GM23338 (cell line): ENCODE data around the gene SYT9. TPM values are rescaled to one million over a fixed set of nuclear protein-coding genes. Genes with fewer than 3 reads are reported as not detected.

Experiments
- ATAC-seq: fragments of 200-7000 bp; cut with Tn5 transposase; 3 replicates; pipeline ENCODE4 v1.9.1; 2020
- DNase-seq: peaks from one replicate; pipeline ENCODE4 v3.0.0-alpha.2; 2015; ENCODE audit warnings: low spot score
- H2AFZ ChIP-seq: fragments of 200-600 bp; sonication (generic); 2 replicates; pipeline ENCODE4 v1.8.0; 2016; ENCODE audit warnings: antibody characterized with exemption, mild to moderate bottlenecking, moderate library complexity
- H3F3A ChIP-seq: fragments of 200-600 bp; sonication (generic); replicated peaks from 2 replicates; pipeline ENCODE4 v1.8.0; 2017; ENCODE audit warnings: antibody characterized with exemption, mixed run types, low read depth
- H3K27ac ChIP-seq: fragments of 200-600 bp; sonication (generic); 2 replicates; pipeline ENCODE4 v1.6.1; 2016; ENCODE audit warnings: low read depth
- H3K27me3 ChIP-seq: fragments of 200-600 bp; sonication (generic); 2 replicates; pipeline ENCODE4 v1.8.0; 2016; ENCODE audit warnings: mild to moderate bottlenecking, mixed run types, moderate library complexity; ENCODE audit not compliant: insufficient read depth
- H3K36me3 ChIP-seq: fragments of 200-600 bp; sonication (generic); 2 replicates; pipeline ENCODE4 v1.8.0; 2016; ENCODE audit warnings: mild to moderate bottlenecking; ENCODE audit not compliant: insufficient read depth
- H3K4me1 ChIP-seq: fragments of 200-600 bp; sonication (generic); 2 replicates; pipeline ENCODE4 v1.8.0; 2016; ENCODE audit warnings: mild to moderate bottlenecking, moderate library complexity; ENCODE audit not compliant: insufficient read depth
- H3K4me2 ChIP-seq: fragments of 200-600 bp; sonication (generic); 2 replicates; pipeline ENCODE4 v1.7.1; 2017; ENCODE audit warnings: mixed run types
- H3K4me3 ChIP-seq: fragments of 200-600 bp; sonication (generic); 2 replicates; pipeline ENCODE4 v1.6.1; 2016; ENCODE audit warnings: mixed run types
- H3K79me2 ChIP-seq: fragments of 200-600 bp; sonication (generic); replicated peaks from 2 replicates; pipeline ENCODE4 v1.8.0; 2017; ENCODE audit warnings: mild to moderate bottlenecking; ENCODE audit not compliant: insufficient read depth
- H3K9me2 ChIP-seq: fragments of 200-600 bp; sonication (generic); 2 replicates; pipeline ENCODE4 v1.8.0; 2017; ENCODE audit not compliant: insufficient read depth
- H4K20me1 ChIP-seq: fragments of 200-600 bp; sonication (generic); replicated peaks from 2 replicates; pipeline ENCODE4 v1.8.0; 2017; ENCODE audit warnings: mild to moderate bottlenecking; ENCODE audit not compliant: insufficient read depth
- H3K27ac Mint-ChIP-seq: 2 replicates; pipeline ENCODE4 v1.8.0; 2020; ENCODE audit warnings: inconsistent platforms, mild to moderate bottlenecking, moderate library complexity, mixed read lengths
- H3K27me3 Mint-ChIP-seq: 3 replicates; pipeline ENCODE4 v1.8.0; 2022; ENCODE audit warnings: low read depth, mild to moderate bottlenecking, moderate library complexity, mixed read lengths, inconsistent platforms; ENCODE audit not compliant: insufficient read depth, poor library complexity
- H3K36me3 Mint-ChIP-seq: 3 replicates; pipeline ENCODE4 v1.8.0; 2021; ENCODE audit warnings: low read depth, mild to moderate bottlenecking, inconsistent platforms, moderate library complexity, mixed read lengths
- H3K4me1 Mint-ChIP-seq: 3 replicates; pipeline ENCODE4 v1.8.0; 2020; ENCODE audit warnings: mild to moderate bottlenecking, inconsistent platforms, mixed read lengths
- H3K4me3 Mint-ChIP-seq: 3 replicates; pipeline ENCODE4 v1.8.0; 2021; ENCODE audit warnings: moderate library complexity, mild to moderate bottlenecking, inconsistent platforms, mixed read lengths
- H3K9me3 Mint-ChIP-seq: 3 replicates; pipeline ENCODE4 v1.8.0; 2020; ENCODE audit warnings: moderate library complexity, mild to moderate bottlenecking, inconsistent platforms, mixed read lengths
- CREB1 ChIP-seq: fragments of 250-450 bp; sonication (Bioruptor Pico); IDR thresholded peaks from 2 replicates; pipeline ENCODE4 v1.5.0; 2020; ENCODE audit warnings: low read depth, mild to moderate bottlenecking, moderate library complexity
- CTCF ChIP-seq, 2 experiments: fragments of 200-600 bp in 1 of 2; sonication (generic) in 1 of 2; conservative IDR thresholded peaks; 2 replicates each; pipeline versions ENCODE4 v1.5.1 to v1.6.1; 2016 to 2017; ENCODE audit warnings: antibody characterized with exemption in 2 of 2, low read depth in 2 of 2, mild to moderate bottlenecking in 2 of 2, moderate library complexity in 1 of 2
- EZH2 ChIP-seq: fragments of 200-600 bp; sonication (generic); IDR thresholded peaks from one replicate; pipeline ENCODE4 v1.8.0; 2017; ENCODE audit warnings: antibody characterized with exemption, mild to moderate bottlenecking, low read depth; ENCODE audit not compliant: unreplicated experiment
- EZH2phosphoT487 ChIP-seq: fragments of 200-600 bp; sonication (generic); IDR thresholded peaks from one replicate; pipeline ENCODE4 v1.8.1; 2018; ENCODE audit warnings: antibody characterized with exemption; ENCODE audit not compliant: unreplicated experiment
- JUNB ChIP-seq: IDR thresholded peaks from one replicate; pipeline ENCODE4 v1.6.1; 2016; ENCODE audit warnings: antibody characterized with exemption; ENCODE audit not compliant: unreplicated experiment
- NANOG ChIP-seq: IDR thresholded peaks from 2 replicates; pipeline ENCODE4 v1.6.1; 2016; ENCODE audit warnings: antibody characterized with exemption, borderline replicate concordance
- POLR2AphosphoS5 ChIP-seq: IDR thresholded peaks from 2 replicates; pipeline ENCODE4 v1.6.1; 2016; ENCODE audit warnings: antibody characterized with exemption, low read depth
- REST ChIP-seq: IDR thresholded peaks from one replicate; pipeline ENCODE4 v1.6.1; 2018; ENCODE audit warnings: antibody characterized with exemption; ENCODE audit not compliant: unreplicated experiment
- STAT1 ChIP-seq: IDR thresholded peaks from one replicate; pipeline ENCODE4 v1.6.1; 2016; ENCODE audit warnings: antibody characterized with exemption; ENCODE audit not compliant: unreplicated experiment
- ZNF114 ChIP-seq: fragments of 250-450 bp; sonication (Bioruptor Pico); IDR thresholded peaks from 2 replicates; pipeline ENCODE4 v1.5.0; 2020; ENCODE audit warnings: mild to moderate bottlenecking, moderate library complexity
- polyA plus RNA-seq: library from polyadenylated mRNA; unstranded; fragments of >200 nt; fragmentation: Nextera tagmentation; extraction: Ambion mirVana; gene quantifications from 2 replicates; pipeline ENCODE4 v1.2.1, GENCODE V29; 2016
- total RNA-seq: library from RNA; depleted of rRNA; stranded (reverse); fragments of >200 nt; shearing (Covaris generic); gene quantifications from 2 replicates; pipeline ENCODE4 v1.2.3, GENCODE V29; 2014
- TF ChIP-seq, protein P1 (sequence below): IDR thresholded peaks from 2 replicates; pipeline ENCODE4 v1.6.1; 2016; ENCODE audit warnings: antibody characterized with exemption
- TF ChIP-seq, protein P2 (sequence below): fragments of 250-450 bp; sonication (Bioruptor Pico); IDR thresholded peaks from 2 replicates; pipeline ENCODE4 v1.5.0; 2020; ENCODE audit warnings: mild to moderate bottlenecking, moderate library complexity

Gene SYT9
- total and polyA plus RNA-seq, 2 experiments from 2014 or later, result 0.91 to 2.4 TPM

DNA sequence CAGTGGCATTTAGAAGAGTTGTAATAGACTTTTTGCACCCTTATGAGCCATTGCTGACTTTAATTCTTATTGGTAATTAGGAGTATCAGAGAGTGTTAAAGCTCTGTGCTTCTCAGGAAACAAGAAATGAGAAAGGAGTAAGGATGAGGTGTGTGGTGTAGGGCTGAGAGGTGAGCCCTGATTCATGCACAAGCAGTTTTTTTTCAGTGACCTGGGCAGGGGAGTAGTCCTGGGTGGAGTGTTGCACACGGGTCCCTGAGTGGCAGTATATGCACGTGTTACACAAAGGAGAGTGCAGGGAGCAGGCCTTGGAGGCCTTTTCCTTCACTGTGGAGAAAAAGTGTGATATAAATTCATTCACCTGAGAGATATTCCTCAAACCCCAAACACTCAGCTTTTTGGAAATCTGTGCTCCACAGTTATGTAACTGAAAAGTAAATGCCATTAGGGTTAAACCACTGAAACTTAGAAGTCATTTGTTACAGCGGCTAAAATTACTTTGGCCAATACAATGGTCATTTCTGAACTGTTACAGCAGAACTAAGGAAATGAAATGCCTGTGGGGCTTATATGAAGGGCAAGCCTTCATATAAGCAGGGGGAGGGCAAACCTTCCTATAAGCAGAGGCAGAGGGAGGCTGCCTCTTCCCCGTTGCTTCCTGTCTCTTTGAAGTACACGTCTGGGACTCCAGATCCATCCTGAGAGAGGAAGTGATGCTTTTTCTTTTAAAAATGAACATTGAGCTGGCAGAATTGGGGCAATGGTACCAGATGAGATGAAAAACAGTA lies 171.0 kb downstream of the SYT9 start:
- Mint-ChIP-seq H3K9me3 (no peaks in the 10 kb centered on the region), H3K27ac (no peak overlapping the region), H3K4me3 (no peak overlapping the region), H3K4me1 (peaks cover 13% of the 10 kb centered on the region), H3K27me3 (no peaks in the 10 kb centered on the region), H3K36me3 (no peaks in the 10 kb centered on the region)
- Histone ChIP-seq H3K4me3 (no peak overlapping the region), H3F3A (no peaks in the 10 kb centered on the region), H3K79me2 (no peaks in the 10 kb centered on the region), H3K36me3 (no peaks in the 10 kb centered on the region), H3K4me2 (no peak overlapping the region), H3K4me1 (no peaks in the 10 kb centered on the region), H3K27me3 (no peaks in the 10 kb centered on the region), H3K9me2 (peaks cover 8% of the 10 kb centered on the region; the same call in 1 of the 2 replicates), H2AFZ (no peak overlapping the region), H4K20me1 (no peaks in the 10 kb centered on the region), H3K27ac (no peak overlapping the region)
- DNase-seq (no peak), ATAC-seq (no peak)
- no peak for TF ChIP-seq JUNB
- TF ChIP-seq ZNF114 (CRISPR knock-in tag), result no peak
- no peak for TF ChIP-seq REST
- TF ChIP-seq CTCF (conservative IDR thresholded peaks at IDR 0.05; ENCODE audit: low read depth in 2 of 2), result no peak; a peak in 1 of 4 replicates
- no peak for TF ChIP-seq NANOG
- no peak for TF ChIP-seq POLR2AphosphoS5
- TF ChIP-seq, protein P1, sequence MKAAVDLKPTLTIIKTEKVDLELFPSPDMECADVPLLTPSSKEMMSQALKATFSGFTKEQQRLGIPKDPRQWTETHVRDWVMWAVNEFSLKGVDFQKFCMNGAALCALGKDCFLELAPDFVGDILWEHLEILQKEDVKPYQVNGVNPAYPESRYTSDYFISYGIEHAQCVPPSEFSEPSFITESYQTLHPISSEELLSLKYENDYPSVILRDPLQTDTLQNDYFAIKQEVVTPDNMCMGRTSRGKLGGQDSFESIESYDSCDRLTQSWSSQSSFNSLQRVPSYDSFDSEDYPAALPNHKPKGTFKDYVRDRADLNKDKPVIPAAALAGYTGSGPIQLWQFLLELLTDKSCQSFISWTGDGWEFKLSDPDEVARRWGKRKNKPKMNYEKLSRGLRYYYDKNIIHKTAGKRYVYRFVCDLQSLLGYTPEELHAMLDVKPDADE, result no peak
- no peak for TF ChIP-seq EZH2
- no peak for TF ChIP-seq EZH2phosphoT487
- TF ChIP-seq, protein P2, sequence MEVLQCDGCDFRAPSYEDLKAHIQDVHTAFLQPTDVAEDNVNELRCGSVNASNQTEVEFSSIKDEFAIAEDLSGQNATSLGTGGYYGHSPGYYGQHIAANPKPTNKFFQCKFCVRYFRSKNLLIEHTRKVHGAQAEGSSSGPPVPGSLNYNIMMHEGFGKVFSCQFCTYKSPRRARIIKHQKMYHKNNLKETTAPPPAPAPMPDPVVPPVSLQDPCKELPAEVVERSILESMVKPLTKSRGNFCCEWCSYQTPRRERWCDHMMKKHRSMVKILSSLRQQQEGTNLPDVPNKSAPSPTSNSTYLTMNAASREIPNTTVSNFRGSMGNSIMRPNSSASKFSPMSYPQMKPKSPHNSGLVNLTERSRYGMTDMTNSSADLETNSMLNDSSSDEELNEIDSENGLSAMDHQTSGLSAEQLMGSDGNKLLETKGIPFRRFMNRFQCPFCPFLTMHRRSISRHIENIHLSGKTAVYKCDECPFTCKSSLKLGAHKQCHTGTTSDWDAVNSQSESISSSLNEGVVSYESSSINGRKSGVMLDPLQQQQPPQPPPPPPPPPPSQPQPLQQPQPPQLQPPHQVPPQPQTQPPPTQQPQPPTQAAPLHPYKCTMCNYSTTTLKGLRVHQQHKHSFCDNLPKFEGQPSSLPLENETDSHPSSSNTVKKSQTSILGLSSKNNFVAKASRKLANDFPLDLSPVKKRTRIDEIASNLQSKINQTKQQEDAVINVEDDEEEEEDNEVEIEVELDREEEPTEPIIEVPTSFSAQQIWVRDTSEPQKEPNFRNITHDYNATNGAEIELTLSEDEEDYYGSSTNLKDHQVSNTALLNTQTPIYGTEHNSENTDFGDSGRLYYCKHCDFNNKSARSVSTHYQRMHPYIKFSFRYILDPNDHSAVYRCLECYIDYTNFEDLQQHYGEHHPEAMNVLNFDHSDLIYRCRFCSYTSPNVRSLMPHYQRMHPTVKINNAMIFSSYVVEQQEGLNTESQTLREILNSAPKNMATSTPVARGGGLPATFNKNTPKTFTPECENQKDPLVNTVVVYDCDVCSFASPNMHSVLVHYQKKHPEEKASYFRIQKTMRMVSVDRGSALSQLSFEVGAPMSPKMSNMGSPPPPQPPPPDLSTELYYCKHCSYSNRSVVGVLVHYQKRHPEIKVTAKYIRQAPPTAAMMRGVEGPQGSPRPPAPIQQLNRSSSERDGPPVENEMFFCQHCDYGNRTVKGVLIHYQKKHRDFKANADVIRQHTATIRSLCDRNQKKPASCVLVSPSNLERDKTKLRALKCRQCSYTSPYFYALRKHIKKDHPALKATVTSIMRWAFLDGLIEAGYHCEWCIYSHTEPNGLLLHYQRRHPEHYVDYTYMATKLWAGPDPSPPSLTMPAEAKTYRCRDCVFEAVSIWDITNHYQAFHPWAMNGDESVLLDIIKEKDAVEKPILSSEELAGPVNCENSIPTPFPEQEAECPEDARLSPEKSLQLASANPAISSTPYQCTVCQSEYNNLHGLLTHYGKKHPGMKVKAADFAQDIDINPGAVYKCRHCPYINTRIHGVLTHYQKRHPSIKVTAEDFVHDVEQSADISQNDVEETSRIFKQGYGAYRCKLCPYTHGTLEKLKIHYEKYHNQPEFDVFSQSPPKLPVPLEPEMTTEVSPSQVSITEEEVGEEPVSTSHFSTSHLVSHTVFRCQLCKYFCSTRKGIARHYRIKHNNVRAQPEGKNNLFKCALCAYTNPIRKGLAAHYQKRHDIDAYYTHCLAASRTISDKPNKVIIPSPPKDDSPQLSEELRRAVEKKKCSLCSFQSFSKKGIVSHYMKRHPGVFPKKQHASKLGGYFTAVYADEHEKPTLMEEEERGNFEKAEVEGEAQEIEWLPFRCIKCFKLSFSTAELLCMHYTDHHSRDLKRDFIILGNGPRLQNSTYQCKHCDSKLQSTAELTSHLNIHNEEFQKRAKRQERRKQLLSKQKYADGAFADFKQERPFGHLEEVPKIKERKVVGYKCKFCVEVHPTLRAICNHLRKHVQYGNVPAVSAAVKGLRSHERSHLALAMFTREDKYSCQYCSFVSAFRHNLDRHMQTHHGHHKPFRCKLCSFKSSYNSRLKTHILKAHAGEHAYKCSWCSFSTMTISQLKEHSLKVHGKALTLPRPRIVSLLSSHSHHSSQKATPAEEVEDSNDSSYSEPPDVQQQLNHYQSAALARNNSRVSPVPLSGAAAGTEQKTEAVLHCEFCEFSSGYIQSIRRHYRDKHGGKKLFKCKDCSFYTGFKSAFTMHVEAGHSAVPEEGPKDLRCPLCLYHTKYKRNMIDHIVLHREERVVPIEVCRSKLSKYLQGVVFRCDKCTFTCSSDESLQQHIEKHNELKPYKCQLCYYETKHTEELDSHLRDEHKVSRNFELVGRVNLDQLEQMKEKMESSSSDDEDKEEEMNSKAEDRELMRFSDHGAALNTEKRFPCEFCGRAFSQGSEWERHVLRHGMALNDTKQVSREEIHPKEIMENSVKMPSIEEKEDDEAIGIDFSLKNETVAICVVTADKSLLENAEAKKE (CRISPR knock-in tag), result no peak
- no peak for TF ChIP-seq CREB1 (CRISPR knock-in tag)
- TF ChIP-seq STAT1, result no peak
